Fibroblast of mammary gland (primary cell): ENCODE measurements around the gene SLC10A6.
A peak's percentile ranks its signal among the peaks of the same experiment; 100 is the strongest.

Experiments used
- DNase-seq: peaks from one replicate; pipeline ENCODE4 v3.0.0-alpha.2; 2010; ENCODE audit warnings: low read depth
- H3K4me3 ChIP-seq: 2 replicates; pipeline ENCODE4 v1.5.1; 2011; ENCODE audit warnings: low read depth, mild to moderate bottlenecking, low read length, moderate library complexity; ENCODE audit not compliant: control insufficient read depth
- TF ChIP-seq, protein P1 (sequence below): conservative IDR thresholded peaks from 2 replicates; pipeline ENCODE4 v1.5.1; 2011; ENCODE audit warnings: low read depth, low read length, inconsistent platforms; ENCODE audit not compliant: control insufficient read depth, insufficient read depth

Gene SLC10A6

DNA sequence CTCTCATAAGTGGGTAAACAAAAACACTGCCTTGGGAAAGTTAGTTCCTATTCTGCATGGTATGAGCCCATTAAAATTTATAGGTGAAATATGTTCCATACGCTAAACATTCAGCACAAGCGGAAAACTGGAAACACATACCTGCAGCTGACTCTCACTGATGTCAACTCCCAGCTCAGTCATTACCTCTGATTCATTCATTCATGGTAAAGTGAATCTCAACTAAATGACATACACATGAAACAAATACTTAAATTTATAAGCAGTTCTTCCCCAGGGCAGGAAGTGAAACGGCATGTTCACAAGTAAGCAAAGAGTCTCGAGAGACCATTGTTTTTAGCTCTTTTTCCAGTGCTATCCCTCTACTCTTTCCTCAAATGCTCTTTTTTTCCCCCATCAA is 1.6 kb downstream of the SLC10A6 start:
- no peak overlapping the region for H3K4me3 ChIP-seq
- TF ChIP-seq, protein P1, sequence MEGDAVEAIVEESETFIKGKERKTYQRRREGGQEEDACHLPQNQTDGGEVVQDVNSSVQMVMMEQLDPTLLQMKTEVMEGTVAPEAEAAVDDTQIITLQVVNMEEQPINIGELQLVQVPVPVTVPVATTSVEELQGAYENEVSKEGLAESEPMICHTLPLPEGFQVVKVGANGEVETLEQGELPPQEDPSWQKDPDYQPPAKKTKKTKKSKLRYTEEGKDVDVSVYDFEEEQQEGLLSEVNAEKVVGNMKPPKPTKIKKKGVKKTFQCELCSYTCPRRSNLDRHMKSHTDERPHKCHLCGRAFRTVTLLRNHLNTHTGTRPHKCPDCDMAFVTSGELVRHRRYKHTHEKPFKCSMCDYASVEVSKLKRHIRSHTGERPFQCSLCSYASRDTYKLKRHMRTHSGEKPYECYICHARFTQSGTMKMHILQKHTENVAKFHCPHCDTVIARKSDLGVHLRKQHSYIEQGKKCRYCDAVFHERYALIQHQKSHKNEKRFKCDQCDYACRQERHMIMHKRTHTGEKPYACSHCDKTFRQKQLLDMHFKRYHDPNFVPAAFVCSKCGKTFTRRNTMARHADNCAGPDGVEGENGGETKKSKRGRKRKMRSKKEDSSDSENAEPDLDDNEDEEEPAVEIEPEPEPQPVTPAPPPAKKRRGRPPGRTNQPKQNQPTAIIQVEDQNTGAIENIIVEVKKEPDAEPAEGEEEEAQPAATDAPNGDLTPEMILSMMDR = no peak
- no peak for DNase-seq

DNA sequence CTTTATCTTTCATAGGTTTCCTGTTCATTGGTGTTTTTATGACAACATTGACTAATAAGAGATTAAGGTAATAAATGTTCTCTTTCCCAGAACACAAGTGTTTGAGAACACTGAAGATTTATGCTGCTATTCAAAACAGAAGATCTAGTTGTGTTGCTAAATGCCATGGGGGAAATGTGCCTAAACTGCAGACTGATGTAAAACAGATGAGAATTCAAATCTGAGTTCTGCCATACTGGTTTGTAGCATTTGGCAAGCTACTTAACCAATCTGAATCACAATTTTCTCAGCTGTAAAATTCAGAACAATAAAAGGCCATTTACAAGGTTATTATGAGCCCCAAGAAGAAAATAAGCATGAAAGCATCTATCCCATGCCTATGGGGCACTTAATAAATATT is 2.3 kb downstream of the SLC10A6 start:
- DNase-seq = peak; percentile 57
- TF ChIP-seq, protein P1 = no peak
- no peak overlapping the region for H3K4me3 ChIP-seq

DNA sequence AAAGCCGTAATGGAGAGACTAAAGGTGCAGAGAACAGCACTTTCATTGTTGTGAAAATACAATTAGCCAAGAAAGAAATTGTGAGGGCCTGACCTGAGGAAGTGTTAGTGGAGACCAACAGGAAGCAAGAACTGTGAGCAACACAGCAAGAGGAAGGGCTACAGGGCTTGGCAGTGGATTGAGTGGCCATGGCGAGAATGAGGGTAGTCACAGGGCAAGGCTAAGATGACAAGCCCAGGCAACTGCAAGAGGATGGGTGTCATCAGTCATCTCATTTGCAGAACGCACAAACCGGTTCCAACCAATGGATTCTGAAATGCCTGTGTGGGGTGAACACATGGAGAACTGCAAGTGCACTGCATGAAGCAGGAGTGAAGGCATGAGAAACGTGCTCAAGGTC is 3.6 kb downstream of the SLC10A6 start:
- no peak for DNase-seq
- no peak overlapping the region for H3K4me3 ChIP-seq
- TF ChIP-seq, protein P1 = no peak

DNA sequence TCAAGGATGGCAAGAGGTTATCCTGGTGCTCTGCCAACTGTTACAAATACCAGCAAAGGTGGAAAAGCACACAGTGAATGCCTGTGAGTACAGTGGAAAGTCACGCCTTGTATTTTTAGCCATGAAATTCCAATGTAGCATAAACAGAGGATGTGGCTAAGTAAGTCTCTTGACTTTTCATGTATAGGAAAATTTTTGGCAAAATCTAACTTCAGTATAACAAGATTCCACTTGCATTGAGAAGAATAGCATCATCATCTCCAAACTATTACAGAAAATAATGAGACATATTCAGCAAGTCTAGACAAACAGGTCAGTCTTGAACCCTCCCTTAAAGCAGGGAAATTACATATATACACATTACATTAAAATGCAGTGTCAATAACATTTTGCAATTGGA is 7.9 kb downstream of the SLC10A6 start:
- no peak for DNase-seq
- TF ChIP-seq, protein P1 = no peak
- H3K4me3 ChIP-seq = no peak overlapping the region

DNA sequence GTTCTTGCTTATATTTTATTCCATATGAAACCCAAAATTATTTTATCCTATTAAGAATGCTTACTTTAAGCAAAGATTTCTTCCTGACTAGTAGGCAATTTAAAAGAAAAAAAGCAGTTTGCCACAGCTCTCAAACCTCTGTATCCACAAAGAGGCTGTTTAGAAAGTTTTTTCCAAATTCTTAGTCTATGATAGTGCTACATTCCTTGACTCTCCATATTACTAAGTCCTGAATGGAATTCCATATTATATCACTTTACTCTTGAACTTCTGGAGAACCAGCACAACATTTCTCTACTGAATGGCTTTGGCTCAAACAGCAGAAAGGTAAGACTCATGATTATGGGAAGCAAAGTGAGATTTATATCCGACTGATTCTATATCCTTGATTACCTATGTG is 8.3 kb downstream of the SLC10A6 start:
- DNase-seq = no peak
- TF ChIP-seq, protein P1 = no peak
- H3K4me3 ChIP-seq = no peak overlapping the region

DNA sequence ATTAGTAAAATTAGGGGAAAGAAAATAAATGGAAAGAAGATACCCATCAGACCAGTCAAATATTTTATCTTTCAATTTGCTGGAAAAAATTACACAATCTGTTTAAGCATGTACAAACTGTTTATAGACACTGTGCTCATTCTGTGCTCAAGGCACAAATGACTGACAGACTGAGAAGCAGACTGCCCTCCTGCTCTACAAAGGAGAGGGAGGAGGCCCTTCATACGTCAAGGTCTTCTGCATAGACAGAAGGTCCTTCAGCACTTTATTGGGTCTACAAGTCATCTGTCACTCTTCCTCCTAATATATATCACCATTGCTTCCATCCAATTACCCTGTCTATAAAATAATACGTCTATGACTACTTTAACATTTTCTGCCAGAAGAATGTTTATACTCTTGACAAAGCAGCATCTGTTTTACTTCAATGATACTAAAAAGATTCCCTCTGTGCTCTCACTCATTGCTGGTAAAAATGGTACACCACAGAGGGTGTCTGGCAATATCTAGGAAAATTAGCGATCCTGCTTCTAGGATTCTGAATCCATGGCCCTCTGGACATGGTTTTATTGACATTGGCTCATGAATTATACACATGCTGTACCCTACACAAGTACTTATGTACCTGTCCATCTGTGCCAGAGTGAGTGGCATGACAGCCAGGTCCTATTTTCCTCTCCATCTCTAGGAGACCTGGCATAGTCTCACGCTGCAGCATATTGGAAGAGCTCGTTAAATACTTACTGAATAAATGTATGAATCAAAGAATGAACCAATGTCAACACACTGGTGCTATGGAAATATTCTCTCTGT is 11.3 kb downstream of the SLC10A6 start:
- TF ChIP-seq, protein P1 = no peak
- no peak for DNase-seq
- no peak overlapping the region for H3K4me3 ChIP-seq

DNA sequence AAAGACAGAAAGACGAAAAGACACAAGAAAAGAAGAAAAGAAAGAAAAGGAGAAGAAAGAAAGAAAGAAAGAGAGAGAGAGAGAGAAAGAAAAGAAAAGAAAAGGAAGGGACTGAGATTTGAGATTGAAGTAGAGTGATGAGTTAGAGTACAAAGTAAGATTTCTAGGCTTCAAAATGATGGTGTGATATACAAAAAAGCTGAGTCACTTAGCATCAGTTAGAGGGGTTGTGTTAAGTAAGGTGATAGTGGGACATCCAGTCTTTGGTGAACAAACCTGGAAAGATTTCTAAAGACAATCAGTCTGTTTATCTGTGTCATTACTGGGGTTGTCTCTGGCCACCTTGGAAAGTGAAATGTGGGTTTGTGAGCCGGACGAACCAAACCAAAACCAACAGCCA is 13.5 kb downstream of the SLC10A6 start:
- H3K4me3 ChIP-seq = no peak overlapping the region
- no peak for DNase-seq
- TF ChIP-seq, protein P1 = no peak
